Gastroesophageal sphincter (tissue), 3 donors: Measurements from ENCODE around the gene ITIH1.

ENCODE experiments used
- EP300 ChIP-seq: sonication (generic); formaldehyde crosslinking; IDR thresholded peaks from one replicate; pipeline ENCODE4 v1.6.1; 2017; ENCODE audit warnings: antibody characterized with exemption, mild to moderate bottlenecking
- POLR2A ChIP-seq, 2 donors: fragments of 450-650 bp; IDR thresholded peaks; one replicate each; pipeline ENCODE4 v1.6.1; 2017; ENCODE audit warnings: antibody characterized with exemption in 2 of 2, mild to moderate bottlenecking in 2 of 2, moderate library complexity in 1 of 2
- POLR2AphosphoS5 ChIP-seq: sonication (generic); formaldehyde crosslinking; IDR thresholded peaks from one replicate; pipeline ENCODE4 v1.6.1; 2017; ENCODE audit warnings: antibody characterized with exemption
- TF ChIP-seq, protein P1 (sequence below), 4 experiments: fragments of 200-600 bp in 2 of 4; fragments of 450-650 bp in 2 of 4; sonication (generic) in 1 of 4; IDR thresholded peaks; one replicate each; pipeline ENCODE4 v1.5.1; 2017 to 2019; ENCODE audit warnings: antibody characterized with exemption in 4 of 4, mild to moderate bottlenecking in 2 of 4, moderate library complexity in 2 of 4

- TF ChIP-seq, protein P1, sequence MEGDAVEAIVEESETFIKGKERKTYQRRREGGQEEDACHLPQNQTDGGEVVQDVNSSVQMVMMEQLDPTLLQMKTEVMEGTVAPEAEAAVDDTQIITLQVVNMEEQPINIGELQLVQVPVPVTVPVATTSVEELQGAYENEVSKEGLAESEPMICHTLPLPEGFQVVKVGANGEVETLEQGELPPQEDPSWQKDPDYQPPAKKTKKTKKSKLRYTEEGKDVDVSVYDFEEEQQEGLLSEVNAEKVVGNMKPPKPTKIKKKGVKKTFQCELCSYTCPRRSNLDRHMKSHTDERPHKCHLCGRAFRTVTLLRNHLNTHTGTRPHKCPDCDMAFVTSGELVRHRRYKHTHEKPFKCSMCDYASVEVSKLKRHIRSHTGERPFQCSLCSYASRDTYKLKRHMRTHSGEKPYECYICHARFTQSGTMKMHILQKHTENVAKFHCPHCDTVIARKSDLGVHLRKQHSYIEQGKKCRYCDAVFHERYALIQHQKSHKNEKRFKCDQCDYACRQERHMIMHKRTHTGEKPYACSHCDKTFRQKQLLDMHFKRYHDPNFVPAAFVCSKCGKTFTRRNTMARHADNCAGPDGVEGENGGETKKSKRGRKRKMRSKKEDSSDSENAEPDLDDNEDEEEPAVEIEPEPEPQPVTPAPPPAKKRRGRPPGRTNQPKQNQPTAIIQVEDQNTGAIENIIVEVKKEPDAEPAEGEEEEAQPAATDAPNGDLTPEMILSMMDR (IDR thresholded peaks at IDR 0.05): no peak
- TF ChIP-seq POLR2AphosphoS5: no peak
- TF ChIP-seq EP300: no peak
- TF ChIP-seq POLR2A (IDR thresholded peaks at IDR 0.05): no peak
Observed at GRCh38 chr3:52781741-52782140, 4.3 kb downstream of the ITIH1 start.
